ENCODE results near the gene PSMA5.
"Not testable (repeated sequence)": the region's sequence is repeated elsewhere in the genome, so short reads cannot be mapped to it uniquely, and the experiment has no call there.

PSMA5 gene

GRCh38 chr1:109432336-109432735 is 6.1 kb upstream of the PSMA5 start:
- no peak for DNase-seq (ENCODE audit: low spot score)

GRCh38 chr1:109427171-109427467 is 871 bp upstream of the PSMA5 start:
- DNase-seq (ENCODE audit: low spot score), result no peak

GRCh38 chr1:109425391-109426280 is 612 bp downstream of the PSMA5 start:
- peak; percentile 52 for DNase-seq (ENCODE audit: low spot score)

GRCh38 chr1:109423498-109423897 is 2.8 kb downstream of the PSMA5 start:
- no peak for DNase-seq (ENCODE audit: low spot score)

GRCh38 chr1:109412551-109412950 is 13.7 kb downstream of the PSMA5 start:
- no peak for DNase-seq (ENCODE audit: low spot score)

GRCh38 chr1:109404838-109405237 is 21.4 kb downstream of the PSMA5 start:
- DNase-seq (ENCODE audit: low spot score), result no peak

GRCh38 chr1:109402025-109402424 is 24.2 kb downstream of the PSMA5 start:
- no peak for DNase-seq (ENCODE audit: low spot score)

- no peak for DNase-seq (ENCODE audit: low spot score)
These were observed 26.1 kb downstream of the PSMA5 start for GRCh38 chr1:109400035-109400655.

- DNase-seq (ENCODE audit: low spot score), result peak; percentile 48
These were observed 26.8 kb downstream of the PSMA5 start for GRCh38 chr1:109399326-109399957.

- DNase-seq (ENCODE audit: low spot score), result no peak
These were observed 27.7 kb downstream of the PSMA5 start for GRCh38 chr1:109398343-109399225.

GRCh38 chr1:109397581-109398342 is 28.5 kb downstream of the PSMA5 start, which contains the start of gene SORT1:
Gene SORT1, minus strand, starts transcription at chr1:109397918. Its CDS starts 26 bp downstream, at chr1:109397892.
- DNase-seq (ENCODE audit: low spot score), result peak; percentile 18

- DNase-seq (ENCODE audit: low spot score), result no peak
These were observed 29.2 kb downstream of the PSMA5 start for GRCh38 chr1:109396871-109397580.

- DNase-seq (ENCODE audit: low spot score), result no peak
These were observed 29.8 kb downstream of the PSMA5 start for GRCh38 chr1:109396513-109396839.

GRCh38 chr1:109395602-109396512 is 30.4 kb downstream of the PSMA5 start:
- DNase-seq (ENCODE audit: low spot score), result no peak

- not testable (repeated sequence) for DNase-seq (ENCODE audit: low spot score)
These were observed 31.0 kb downstream of the PSMA5 start for GRCh38 chr1:109395282-109395599.

GRCh38 chr1:109394591-109395281 is 31.5 kb downstream of the PSMA5 start:
- no peak for DNase-seq (ENCODE audit: low spot score)

- DNase-seq (ENCODE audit: low spot score), result no peak
These were observed 32.5 kb downstream of the PSMA5 start for GRCh38 chr1:109393617-109394233.

- no peak for DNase-seq (ENCODE audit: low spot score)
These were observed 33.2 kb downstream of the PSMA5 start for GRCh38 chr1:109392788-109393616.
